SK-N-MC (cell line): Measurements from ENCODE around the gene SSBP2.

Experiments
- EZH2 ChIP-seq: fragments of 200-600 bp; sonication (generic); IDR thresholded peaks from one replicate; pipeline ENCODE4 v1.6.1; 2017; ENCODE audit warnings: antibody characterized with exemption
- POLR2AphosphoS5 ChIP-seq: IDR thresholded peaks from 2 replicates; pipeline ENCODE4 v1.6.1; 2012; ENCODE audit warnings: mild to moderate bottlenecking, low read depth, low read length, borderline replicate concordance

DNA sequence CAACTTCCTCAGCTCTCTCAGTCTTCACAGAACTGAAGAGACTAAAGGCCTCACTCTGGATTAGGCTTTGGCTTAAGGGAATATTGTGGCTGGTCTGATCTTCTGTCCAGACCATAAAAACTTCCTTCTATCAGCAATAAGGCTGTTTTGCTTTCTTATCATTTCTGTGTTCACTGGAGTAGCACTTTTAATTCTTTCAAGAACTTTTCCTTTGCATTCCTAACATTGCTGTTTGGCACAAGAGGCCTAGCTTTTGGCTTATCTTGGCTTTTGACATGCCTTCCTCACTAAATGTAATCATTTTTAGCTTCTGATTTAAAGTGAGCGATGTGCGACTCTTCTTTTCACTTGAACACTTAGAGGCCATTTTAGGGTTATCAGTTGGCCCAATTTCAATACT is 268.3 kb downstream of the SSBP2 start:
- TF ChIP-seq EZH2 (no peak), POLR2AphosphoS5 (no peak)
